SU-DHL-6 (cell line): ENCODE measurements around the gene METTL4.

Experiments used
- CTCF ChIP-seq: fragments of 200-600 bp; sonication (generic); IDR thresholded peaks from one replicate; pipeline ENCODE4 v1.5.1; 2017; ENCODE audit warnings: antibody characterized with exemption, mild to moderate bottlenecking, low read length, moderate library complexity; ENCODE audit not compliant: insufficient read depth, poor library complexity, severe bottlenecking
- EZH2phosphoT487 ChIP-seq: fragments of 200-600 bp; sonication (generic), shearing (Covaris generic); conservative IDR thresholded peaks from 2 replicates; pipeline ENCODE4 v1.6.1; 2018; ENCODE audit warnings: mild to moderate bottlenecking, antibody characterized with exemption, low read length, moderate library complexity, mixed read lengths

DNA sequence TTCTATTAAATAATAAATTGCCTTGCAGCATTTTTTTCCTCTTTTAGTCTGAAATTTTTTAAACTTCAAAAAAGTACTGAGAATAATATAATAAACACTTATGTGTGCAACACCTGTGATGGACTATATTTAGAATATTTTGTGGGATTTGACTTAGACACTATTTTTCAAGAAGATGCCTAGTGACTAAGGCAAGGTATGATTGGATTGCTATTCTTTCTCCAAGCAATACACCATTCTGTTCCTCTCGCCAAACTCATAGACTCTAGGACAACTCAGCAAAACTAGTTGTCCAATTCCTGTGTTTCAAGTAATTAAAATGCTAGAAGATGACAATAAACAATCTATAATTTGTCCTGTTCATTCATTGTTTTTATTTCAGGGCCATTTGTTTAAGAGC lies 75.9 kb downstream of the METTL4 start:
- TF ChIP-seq CTCF: no peak
- TF ChIP-seq EZH2phosphoT487: no peak
